GM06990 (cell line): ENCODE results near the gene DLK1.

Experiments
- DNase-seq: peaks from one replicate; pipeline ENCODE4 v3.0.0-alpha.2; 2011; ENCODE audit not compliant: insufficient read length; ENCODE audit errors: extremely low read depth
- H3K27me3 ChIP-seq: replicated peaks from 2 replicates; pipeline ENCODE4 v1.6.0; 2011; ENCODE audit warnings: low read length; ENCODE audit not compliant: control insufficient read depth, insufficient read depth
- H3K36me3 ChIP-seq: 2 replicates; pipeline ENCODE4 v1.5.1; 2011; ENCODE audit warnings: low read length; ENCODE audit not compliant: control insufficient read depth, insufficient read depth
- H3K4me3 ChIP-seq: replicated peaks from 2 replicates; pipeline ENCODE4 v1.5.1; 2011; ENCODE audit warnings: low read depth, mild to moderate bottlenecking, control low read depth, low read length
- TF ChIP-seq, protein P1 (sequence below): IDR thresholded peaks from 2 replicates; pipeline ENCODE4 v1.5.1; 2011; ENCODE audit warnings: low read length, control low read depth, mild to moderate bottlenecking, inconsistent platforms; ENCODE audit not compliant: insufficient read depth, poor library complexity, severe bottlenecking

DLK1 gene

DNA sequence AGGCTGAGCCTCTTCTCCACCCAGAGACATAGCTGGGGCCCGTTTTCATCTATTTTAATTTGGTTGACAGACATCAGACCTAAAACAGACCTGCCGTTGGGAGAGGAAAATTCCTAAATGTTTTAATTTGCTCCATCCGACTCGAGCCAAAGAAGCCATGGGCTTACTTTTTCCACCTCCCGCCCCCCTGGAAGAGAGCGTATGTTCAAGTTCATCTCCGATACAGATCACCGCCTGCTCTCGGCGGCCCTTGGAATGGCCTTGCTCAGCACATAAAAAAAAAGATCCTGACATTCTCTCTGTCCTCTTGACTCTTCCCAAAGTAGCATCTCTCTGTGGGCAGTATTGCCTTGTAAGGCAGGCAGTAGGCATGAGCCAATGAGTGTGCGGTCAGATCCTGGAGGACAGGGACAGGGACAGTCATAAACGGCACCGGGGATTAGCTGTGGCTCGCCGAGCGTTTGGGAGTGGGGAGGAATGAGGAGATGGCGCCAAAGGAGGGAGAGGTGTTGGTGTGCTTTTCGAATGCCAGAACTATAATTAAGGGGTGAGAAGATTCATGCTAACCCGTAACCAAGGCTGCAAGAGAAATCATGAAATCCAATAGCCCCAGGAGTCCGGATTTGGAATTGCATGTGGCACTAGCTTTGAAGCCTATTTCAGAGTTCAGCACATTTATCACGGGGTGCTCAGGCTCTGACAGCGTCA lies 51.3 kb downstream of the DLK1 start:
- no peak for DNase-seq
- TF ChIP-seq, protein P1, sequence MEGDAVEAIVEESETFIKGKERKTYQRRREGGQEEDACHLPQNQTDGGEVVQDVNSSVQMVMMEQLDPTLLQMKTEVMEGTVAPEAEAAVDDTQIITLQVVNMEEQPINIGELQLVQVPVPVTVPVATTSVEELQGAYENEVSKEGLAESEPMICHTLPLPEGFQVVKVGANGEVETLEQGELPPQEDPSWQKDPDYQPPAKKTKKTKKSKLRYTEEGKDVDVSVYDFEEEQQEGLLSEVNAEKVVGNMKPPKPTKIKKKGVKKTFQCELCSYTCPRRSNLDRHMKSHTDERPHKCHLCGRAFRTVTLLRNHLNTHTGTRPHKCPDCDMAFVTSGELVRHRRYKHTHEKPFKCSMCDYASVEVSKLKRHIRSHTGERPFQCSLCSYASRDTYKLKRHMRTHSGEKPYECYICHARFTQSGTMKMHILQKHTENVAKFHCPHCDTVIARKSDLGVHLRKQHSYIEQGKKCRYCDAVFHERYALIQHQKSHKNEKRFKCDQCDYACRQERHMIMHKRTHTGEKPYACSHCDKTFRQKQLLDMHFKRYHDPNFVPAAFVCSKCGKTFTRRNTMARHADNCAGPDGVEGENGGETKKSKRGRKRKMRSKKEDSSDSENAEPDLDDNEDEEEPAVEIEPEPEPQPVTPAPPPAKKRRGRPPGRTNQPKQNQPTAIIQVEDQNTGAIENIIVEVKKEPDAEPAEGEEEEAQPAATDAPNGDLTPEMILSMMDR = no peak
- no peaks in the 10 kb centered on the region; the same call in 1 of the 2 replicates for H3K27me3 ChIP-seq
- no peak overlapping the region for H3K4me3 ChIP-seq
- H3K36me3 ChIP-seq = no peaks in the 10 kb centered on the region

DNA sequence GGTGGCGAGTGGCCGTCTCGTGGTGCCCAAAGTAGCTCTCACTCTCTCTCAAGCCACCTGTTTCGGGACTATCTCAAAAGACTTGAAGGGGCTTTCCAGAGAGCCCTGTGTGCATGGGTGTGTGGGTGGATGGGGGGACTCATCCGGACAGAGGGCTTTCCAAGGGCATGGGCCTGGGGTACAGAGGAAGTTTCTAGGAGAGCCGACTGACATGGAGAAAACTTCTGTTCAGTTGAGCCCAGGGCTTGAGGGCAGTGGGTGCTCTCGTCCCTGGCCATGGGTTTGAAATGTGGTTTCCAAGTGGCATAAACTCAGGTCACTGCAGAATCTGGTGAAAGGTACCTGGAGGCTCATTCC lies 51.8 kb downstream of the DLK1 start:
- TF ChIP-seq, protein P1 = no peak
- H3K27me3 ChIP-seq = no peaks in the 10 kb centered on the region; the same call in 1 of the 2 replicates
- H3K36me3 ChIP-seq = no peaks in the 10 kb centered on the region
- no peak for DNase-seq
- H3K4me3 ChIP-seq = no peak overlapping the region

DNA sequence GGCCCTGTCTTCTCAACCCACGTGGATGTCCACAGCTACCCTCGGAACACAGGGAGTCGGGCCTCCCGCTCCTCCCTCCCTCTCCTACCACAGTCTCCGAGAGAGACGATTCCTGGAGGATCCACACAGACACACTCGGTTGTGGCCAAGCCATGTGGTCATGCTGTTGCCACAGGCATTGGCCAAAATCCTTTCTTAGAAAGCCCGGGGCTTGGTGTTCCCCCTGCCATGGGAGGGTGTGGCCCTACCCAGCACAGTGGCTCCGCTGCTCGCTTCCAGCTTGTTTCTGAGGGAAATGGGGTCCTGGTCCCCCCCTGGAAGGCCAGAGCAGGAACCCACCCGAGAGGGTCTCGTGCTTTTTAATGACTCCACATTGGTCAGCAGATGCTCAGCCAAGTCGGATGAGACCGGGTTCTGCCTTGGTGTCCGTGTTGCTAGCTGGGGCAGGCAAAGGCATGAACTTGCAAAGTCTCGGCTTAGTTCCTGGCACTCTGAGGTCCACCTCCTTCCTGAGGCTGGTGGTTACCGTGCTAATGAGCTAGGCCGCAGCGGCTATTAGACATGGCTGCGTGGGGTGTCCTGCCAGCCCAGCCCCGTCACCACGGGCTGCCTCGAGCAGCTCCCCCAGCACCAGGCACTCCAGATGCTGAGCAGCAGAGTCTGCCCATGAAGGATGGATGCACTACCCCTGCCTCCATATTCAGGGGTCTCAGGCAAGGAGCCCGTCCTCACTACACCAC lies 52.4 kb downstream of the DLK1 start:
- Histone ChIP-seq H3K27me3 (no peaks in the 10 kb centered on the region; the same call in 1 of the 2 replicates), H3K36me3 (no peaks in the 10 kb centered on the region), H3K4me3 (no peak overlapping the region)
- TF ChIP-seq, protein P1 = no peak
- no peak for DNase-seq

DNA sequence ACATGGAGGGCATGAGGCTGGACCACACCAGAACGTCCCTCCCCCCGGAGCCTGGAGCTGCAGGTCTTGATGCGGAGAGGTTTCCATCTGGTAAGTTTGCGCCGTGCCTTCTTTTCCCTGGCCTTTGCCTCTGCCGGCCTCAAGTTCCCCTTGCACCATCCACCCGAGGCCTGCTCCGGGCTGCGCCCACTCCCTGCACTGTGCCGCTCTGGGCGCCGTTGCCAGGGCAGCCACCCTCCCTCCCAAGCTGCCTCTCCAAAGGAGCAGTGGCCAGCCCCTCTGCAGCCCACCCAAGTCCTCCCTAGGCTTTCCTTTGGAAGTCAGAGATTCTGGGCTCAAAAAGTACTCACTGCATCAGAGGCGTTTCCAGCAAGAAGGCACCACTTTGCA lies 53.0 kb downstream of the DLK1 start:
- TF ChIP-seq, protein P1 = no peak
- Histone ChIP-seq H3K27me3 (no peaks in the 10 kb centered on the region; the same call in 1 of the 2 replicates), H3K36me3 (no peaks in the 10 kb centered on the region), H3K4me3 (no peak overlapping the region)
- DNase-seq = no peak

DNA sequence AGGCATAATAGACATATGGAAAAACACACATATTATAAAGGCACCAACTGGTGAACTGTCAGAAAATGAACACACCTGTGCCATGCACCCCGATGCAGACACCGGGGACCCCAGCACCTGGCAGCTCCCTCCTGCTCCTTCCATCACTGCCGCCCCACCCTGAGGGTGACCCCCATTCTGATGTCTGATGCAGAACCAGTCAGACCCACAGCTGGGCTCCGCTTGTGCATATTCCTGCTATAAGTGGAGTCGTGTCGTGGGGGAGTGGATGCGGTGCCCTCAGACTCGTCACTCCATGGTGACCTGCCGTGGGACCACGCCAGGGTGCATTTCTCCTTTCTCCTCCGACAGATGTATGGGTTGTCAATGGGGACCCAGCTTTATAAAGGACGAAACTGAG lies 53.6 kb downstream of the DLK1 start:
- no peak overlapping the region for H3K4me3 ChIP-seq
- H3K36me3 ChIP-seq = no peaks in the 10 kb centered on the region
- TF ChIP-seq, protein P1 = no peak
- no peaks in the 10 kb centered on the region; the same call in 1 of the 2 replicates for H3K27me3 ChIP-seq
- no peak for DNase-seq
